HEK293 (cell line): ENCODE results near the gene SPDYE4.

Experiments
- CTCF ChIA-PET: fragments of 350-600 bp; formaldehyde crosslinking; extraction: SDS; loops from one replicate; lab custom pipeline; 2021; ENCODE audit warnings: antibody characterized with exemption; lab: Yijun Ruan, JAX
- POLR2A ChIA-PET: fragments of 300-600 bp; formaldehyde crosslinking; extraction: SDS; loops from one replicate; lab custom pipeline; 2020; ENCODE audit warnings: antibody characterized with exemption, inconsistent platforms; lab: Yijun Ruan, JAX
- H3K27ac ChIP-seq: fragments of 200-500 bp; sonication (Bioruptor generic); 2 replicates; pipeline ENCODE4 v1.5.1; 2014; ENCODE audit warnings: low read depth, low read length, control low read depth, inconsistent platforms; ENCODE audit errors: extremely low read depth
- H3K36me3 ChIP-seq, 2 experiments: fragments of 200-500 bp in 1 of 2; sonication (Bioruptor generic) in 1 of 2; 1 replicate in 1 of 2; 2 replicates in 1 of 2; pipeline ENCODE4 v1.5.1; 2014 to 2017; ENCODE audit warnings: inconsistent platforms in 2 of 2, low read length in 2 of 2; ENCODE audit not compliant: control insufficient read depth in 2 of 2, insufficient read depth in 1 of 2
- H3K4me1 ChIP-seq: fragments of 200-500 bp; sonication (Bioruptor generic); 2 replicates; pipeline ENCODE4 v1.5.1; 2014; ENCODE audit warnings: mild to moderate bottlenecking, low read length, inconsistent platforms; ENCODE audit not compliant: control insufficient read depth, insufficient read depth
- H3K4me3 ChIP-seq: 2 replicates; pipeline ENCODE4 v1.5.1; 2011; ENCODE audit warnings: low read depth, mild to moderate bottlenecking, control low read depth, low read length, moderate library complexity
- H3K9me3 ChIP-seq: fragments of 200-500 bp; sonication (Bioruptor generic); 2 replicates; pipeline ENCODE4 v1.5.1; 2014; ENCODE audit warnings: low read depth, low read length, inconsistent platforms; ENCODE audit not compliant: control insufficient read depth, insufficient read depth
- ATF2 ChIP-seq: fragments of 450-650 bp; formaldehyde crosslinking; IDR thresholded peaks from 2 replicates; pipeline ENCODE4 v1.5.1; 2016; ENCODE audit warnings: missing biosample characterization, missing genetic modification characterization, low read depth
- BCL6B ChIP-seq: fragments of 450-650 bp; formaldehyde crosslinking; IDR thresholded peaks from 2 replicates; pipeline ENCODE4 v1.5.1; 2017; ENCODE audit warnings: missing biosample characterization, missing genetic modification characterization
- GLI2 ChIP-seq: fragments of 450-650 bp; formaldehyde crosslinking; IDR thresholded peaks from 2 replicates; pipeline ENCODE4; 2017; ENCODE audit warnings: missing biosample characterization, missing genetic modification characterization, low read depth, borderline replicate concordance
- KLF16 ChIP-seq: fragments of 450-650 bp; formaldehyde crosslinking; IDR thresholded peaks from 2 replicates; pipeline ENCODE4 v1.5.1; 2017; ENCODE audit warnings: missing biosample characterization, missing genetic modification characterization
- KLF17 ChIP-seq: fragments of 450-650 bp; formaldehyde crosslinking; IDR thresholded peaks from 2 replicates; pipeline ENCODE4 v1.5.1; 2016; ENCODE audit warnings: missing biosample characterization, missing genetic modification characterization
- KLF7 ChIP-seq: fragments of 450-650 bp; formaldehyde crosslinking; IDR thresholded peaks from 2 replicates; pipeline ENCODE4 v1.5.1; 2016; ENCODE audit warnings: missing biosample characterization, missing genetic modification characterization, borderline replicate concordance
- KLF8 ChIP-seq: fragments of 450-650 bp; formaldehyde crosslinking; IDR thresholded peaks from 2 replicates; pipeline ENCODE4 v1.5.1; 2016; ENCODE audit warnings: missing biosample characterization, missing genetic modification characterization
- MYNN ChIP-seq: fragments of 450-650 bp; formaldehyde crosslinking; IDR thresholded peaks from 2 replicates; pipeline ENCODE4 v1.5.1; 2016; ENCODE audit warnings: missing biosample characterization, missing genetic modification characterization, borderline replicate concordance
- PBX3 ChIP-seq: sonication (generic); formaldehyde crosslinking; IDR thresholded peaks from 2 replicates; pipeline ENCODE4 v1.8.1; 2022; ENCODE audit warnings: mild to moderate bottlenecking, moderate library complexity, missing genetic modification reagents
- YY2 ChIP-seq: fragments of 450-650 bp; formaldehyde crosslinking; IDR thresholded peaks from 2 replicates; pipeline ENCODE4 v1.5.1; 2016; ENCODE audit warnings: missing biosample characterization, missing genetic modification characterization
- ZBTB1 ChIP-seq: fragments of 450-650 bp; formaldehyde crosslinking; IDR thresholded peaks from 2 replicates; pipeline ENCODE4 v1.5.1; 2016; ENCODE audit warnings: missing biosample characterization, missing genetic modification characterization
- ZBTB26 ChIP-seq: fragments of 450-650 bp; formaldehyde crosslinking; optimal IDR thresholded peaks from 2 replicates; pipeline ENCODE3; 2016; ENCODE audit warnings: missing biosample characterization, mild to moderate bottlenecking, missing genetic modification characterization
- ZNF10 ChIP-seq: fragments of 450-650 bp; formaldehyde crosslinking; IDR thresholded peaks from 2 replicates; pipeline ENCODE4 v1.5.1; 2017; ENCODE audit warnings: missing biosample characterization, missing genetic modification characterization
- ZNF155 ChIP-seq: fragments of 450-650 bp; formaldehyde crosslinking; IDR thresholded peaks from 2 replicates; pipeline ENCODE4 v1.5.1; 2016; ENCODE audit warnings: missing biosample characterization, missing genetic modification characterization
- ZNF211 ChIP-seq: fragments of 450-650 bp; formaldehyde crosslinking; IDR thresholded peaks from 2 replicates; pipeline ENCODE4 v1.5.1; 2016; ENCODE audit warnings: low read depth, missing biosample characterization, missing genetic modification characterization
- ZNF221 ChIP-seq: fragments of 450-650 bp; formaldehyde crosslinking; IDR thresholded peaks from 2 replicates; pipeline ENCODE4 v1.5.1; 2017; ENCODE audit warnings: missing biosample characterization, missing genetic modification characterization, borderline replicate concordance
- ZNF280C ChIP-seq: fragments of 450-650 bp; formaldehyde crosslinking; IDR thresholded peaks from 2 replicates; pipeline ENCODE4 v1.5.1; 2016; ENCODE audit warnings: missing biosample characterization, missing genetic modification characterization
- ZNF394 ChIP-seq: fragments of 450-650 bp; formaldehyde crosslinking; IDR thresholded peaks from 2 replicates; pipeline ENCODE4 v1.5.1; 2016; ENCODE audit warnings: missing biosample characterization, missing genetic modification characterization, mild to moderate bottlenecking, moderate library complexity, borderline replicate concordance
- ZNF48 ChIP-seq: fragments of 450-650 bp; formaldehyde crosslinking; IDR thresholded peaks from 2 replicates; pipeline ENCODE4 v1.5.1; 2016; ENCODE audit warnings: missing biosample characterization, missing genetic modification characterization
- ZNF530 ChIP-seq: fragments of 450-650 bp; formaldehyde crosslinking; IDR thresholded peaks from 2 replicates; pipeline ENCODE4 v1.5.1; 2016; ENCODE audit warnings: low read depth, missing biosample characterization, missing genetic modification characterization
- ZNF558 ChIP-seq: fragments of 450-650 bp; formaldehyde crosslinking; IDR thresholded peaks from 2 replicates; pipeline ENCODE4 v1.5.1; 2016; ENCODE audit warnings: missing biosample characterization, missing genetic modification characterization
- ZNF623 ChIP-seq: fragments of 450-650 bp; formaldehyde crosslinking; IDR thresholded peaks from 2 replicates; pipeline ENCODE4 v1.5.1; 2016; ENCODE audit warnings: missing biosample characterization, missing genetic modification characterization
- ZNF639 ChIP-seq: fragments of 450-650 bp; formaldehyde crosslinking; IDR thresholded peaks from 2 replicates; pipeline ENCODE4 v1.5.1; 2016; ENCODE audit warnings: missing biosample characterization, missing genetic modification characterization
- ZNF837 ChIP-seq: fragments of 450-650 bp; formaldehyde crosslinking; IDR thresholded peaks from 2 replicates; pipeline ENCODE4 v1.5.1; 2016; ENCODE audit warnings: missing biosample characterization, missing genetic modification characterization

SPDYE4 gene

GRCh38 chr17:8798846-8799569, 40.7 kb upstream of the SPDYE4 start, which contains the start of gene MFSD6L:
MFSD6L (minus strand) TSS chr17:8799365; CDS start chr17:8799120, 245 bp downstream.
- ChIA-PET CTCF (interaction anchor here (0.6 to 1.7 kb wide), 2 partner anchors 12 to 322 kb away, joined by 3 to 7 read pairs; no protein-coding TSS in a partner anchor), POLR2A (no interaction called here)
- TF ChIP-seq GLI2 (no peak), KLF17 (tag by site-specific recombination) (no peak), YY2 (tag by site-specific recombination) (no peak), ZNF394 (no peak), KLF7 (no peak), KLF8 (tag by site-specific recombination) (no peak), ZNF221 (tag by site-specific recombination) (no peak), ZNF10 (tag by site-specific recombination) (no peak), ZNF837 (tag by site-specific recombination) (no peak), ZNF623 (tag by site-specific recombination) (no peak), KLF16 (tag by site-specific recombination) (no peak), ZNF639 (tag by site-specific recombination) (no peak), ZNF530 (tag by site-specific recombination) (no peak), ZNF155 (tag by site-specific recombination) (no peak), ZNF558 (no peak), ZBTB26 (tag by site-specific recombination) (no peak), ZNF280C (tag by site-specific recombination) (no peak), ZNF48 (tag by site-specific recombination) (no peak), ZNF211 (tag by site-specific recombination) (no peak)
- Histone ChIP-seq H3K4me3 (no peak within 1 kb of the TSS), H3K4me1 (no peaks in the 10 kb centered on the region), H3K27ac (no peak within 1 kb of the TSS), H3K9me3 (no peaks in the 10 kb centered on the region), H3K36me3 (no peaks in the 10 kb centered on the region)

- no peak overlapping the region for H3K4me3 ChIP-seq
- no peaks in the 10 kb centered on the region for H3K9me3 ChIP-seq
- H3K27ac ChIP-seq, result no peak overlapping the region
- no peaks in the 10 kb centered on the region for H3K36me3 ChIP-seq
- ChIA-PET POLR2A (no interaction called here), CTCF (interaction anchor here (1.7 kb wide), 2 partner anchors 12 to 388 kb away, joined by 3 to 7 read pairs; no protein-coding TSS in a partner anchor)
- H3K4me1 ChIP-seq, result no peaks in the 10 kb centered on the region
- TF ChIP-seq ZNF623 (tag by site-specific recombination) (no peak), MYNN (tag by site-specific recombination) (no peak), ATF2 (tag by site-specific recombination) (no peak), ZBTB1 (tag by site-specific recombination) (no peak), PBX3 (CRISPR knock-in tag) (no peak), BCL6B (tag by site-specific recombination) (no peak)
These were observed 40.0 kb upstream of the SPDYE4 start for GRCh38 chr17:8798176-8798845.
